Measurements from ENCODE around the gene PRKCB.

- no peak for TF ChIP-seq CREB1 (IDR thresholded peaks at IDR 0.05)
- no peak for TF ChIP-seq CHD2 (IDR thresholded peaks at IDR 0.05; ENCODE audit: low read length)
- TF ChIP-seq POLR2AphosphoS5 (IDR thresholded peaks at IDR 0.05; ENCODE audit: low read depth, low read length): no peak
- TF ChIP-seq ZNF274 (IDR thresholded peaks at IDR 0.05; ENCODE audit: borderline replicate concordance, extremely low read depth, low read length): no peak
- TF ChIP-seq JUND (IDR thresholded peaks at IDR 0.05; ENCODE audit: low read length): no peak
Observed at GRCh38 chr16:23902034-23902747, 66.4 kb downstream of the PRKCB start.
